ENCODE data around the gene PTGS1. TPM values are rescaled to one million over a fixed set of nuclear protein-coding genes. Genes with fewer than 3 reads are reported as not detected.

Gene PTGS1
- total and polyA plus RNA-seq, 9 of the 15 experiments (the other 6 are each of a cell fraction or from before 2014, with no cell fraction given): 3.4 to 12.9 (median 5.3) TPM

- 0 out of 2 replicates have a peak, but pooled peaks have one; percentile 35 for TF ChIP-seq SMARCA5 (IDR thresholded peaks at IDR 0.05)
- TF ChIP-seq ZNF3 (CRISPR knock-in tag; IDR thresholded peaks at IDR 0.05): no peak
- TF ChIP-seq ZBTB2 (IDR thresholded peaks at IDR 0.05): peak; percentile 40
- peak; percentile 72; the same call in 1 of the 2 replicates for TF ChIP-seq ELF4 (CRISPR knock-in tag; IDR thresholded peaks at IDR 0.05)
- TF ChIP-seq EHMT2 (IDR thresholded peaks at IDR 0.05): 0 out of 2 replicates have a peak, but pooled peaks have one; percentile 31
- no peak for TF ChIP-seq XRCC3 (IDR thresholded peaks at IDR 0.05)
- TF ChIP-seq, protein P1, sequence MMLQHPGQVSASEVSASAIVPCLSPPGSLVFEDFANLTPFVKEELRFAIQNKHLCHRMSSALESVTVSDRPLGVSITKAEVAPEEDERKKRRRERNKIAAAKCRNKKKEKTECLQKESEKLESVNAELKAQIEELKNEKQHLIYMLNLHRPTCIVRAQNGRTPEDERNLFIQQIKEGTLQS (IDR thresholded peaks at IDR 0.05): peak; percentile 40; the same call in 1 of the 2 replicates
- TF ChIP-seq, protein P1 (CRISPR knock-in tag; conservative IDR thresholded peaks at IDR 0.05): no peak
- TF ChIP-seq SUPT5H (IDR thresholded peaks at IDR 0.05): peak; percentile 68
- 0 out of 2 replicates have a peak, but pooled peaks have one; percentile 12 for TF ChIP-seq MBD2 (IDR thresholded peaks at IDR 0.05; ENCODE audit: borderline replicate concordance, low read depth)
Observed at GRCh38 chr9:122331523-122331927, 39.3 kb upstream of the PTGS1 start (continued).

- Histone ChIP-seq H3K4me2 (ENCODE audit: insufficient read depth, low read length) (peak overlapping the region; percentile 73), H3K9me1 (ENCODE audit: control insufficient read depth, insufficient read depth, low read length) (peaks cover 2% of the 10 kb centered on the region), H3K27ac (ENCODE audit: extremely low read depth, low read depth, low read length) (peak overlapping the region; percentile 51; the same call in 2 of the 3 replicates), H3K27me3 (ENCODE audit: control insufficient read depth in 2 of 2, insufficient read depth in 2 of 2, low read length in 2 of 2) (no peaks in the 10 kb centered on the region), H3K9ac (ENCODE audit: insufficient read depth in 1 of 2, low read depth in 2 of 2, low read length in 2 of 2) (peak overlapping the region; percentile 33 to 34; a peak in 2 of 4 replicates), H3K4me3 (no peak overlapping the region; the same call in 1 of the 2 replicates), H3K79me2 (ENCODE audit: control insufficient read depth, insufficient read depth, low read length) (no peaks in the 10 kb centered on the region), H3K4me1 (replicated peaks in 1 of 2; ENCODE audit: control insufficient read depth in 2 of 2, insufficient read depth in 2 of 2, low read length in 2 of 2) (peaks cover 17 to 26% of the 10 kb centered on the region in 2 experiments), H3K9me3 (replicated peaks; ENCODE audit: control insufficient read depth, insufficient read depth, low read depth, low read length) (no peaks in the 10 kb centered on the region), H4K20me1 (replicated peaks; ENCODE audit: control insufficient read depth, insufficient read depth, low read length) (no peaks in the 10 kb centered on the region), H2AFZ (ENCODE audit: low read depth, low read length) (peak overlapping the region; percentile 22; the same call in 1 of the 2 replicates), H3K36me3 (ENCODE audit: control insufficient read depth, insufficient read depth, low read length) (peaks cover 27% of the 10 kb centered on the region; the same call in 2 of the 3 replicates)
- POLR2A ChIA-PET: no interaction called here
- intact Hi-C loops (cut with micrococcal nuclease) (no loop called here), in situ Hi-C loops (cut with MboI) (loop anchor here (25.0 kb wide), 1 partner anchor 645 kb away; no protein-coding TSS in a partner anchor)
- 0% methylated on average over 4 of the region's 6 CpGs for WGBS (ENCODE audit: insufficient coverage, low coverage, missing lambda C conversion rate)
- CTCF ChIA-PET (ENCODE audit: low intra/inter-chr PET ratio): no interaction called here
- BruUV-seq (replicated peaks): no TSS peak
- ATAC-seq (peak; percentile 85), DNase-seq (ENCODE audit: extremely low read depth in 1 of 4, low spot score in 3 of 4) (peak; percentile 75 to 89 (median 82)), FAIRE-seq (no peak)
- TF ChIP-seq, protein P2, sequence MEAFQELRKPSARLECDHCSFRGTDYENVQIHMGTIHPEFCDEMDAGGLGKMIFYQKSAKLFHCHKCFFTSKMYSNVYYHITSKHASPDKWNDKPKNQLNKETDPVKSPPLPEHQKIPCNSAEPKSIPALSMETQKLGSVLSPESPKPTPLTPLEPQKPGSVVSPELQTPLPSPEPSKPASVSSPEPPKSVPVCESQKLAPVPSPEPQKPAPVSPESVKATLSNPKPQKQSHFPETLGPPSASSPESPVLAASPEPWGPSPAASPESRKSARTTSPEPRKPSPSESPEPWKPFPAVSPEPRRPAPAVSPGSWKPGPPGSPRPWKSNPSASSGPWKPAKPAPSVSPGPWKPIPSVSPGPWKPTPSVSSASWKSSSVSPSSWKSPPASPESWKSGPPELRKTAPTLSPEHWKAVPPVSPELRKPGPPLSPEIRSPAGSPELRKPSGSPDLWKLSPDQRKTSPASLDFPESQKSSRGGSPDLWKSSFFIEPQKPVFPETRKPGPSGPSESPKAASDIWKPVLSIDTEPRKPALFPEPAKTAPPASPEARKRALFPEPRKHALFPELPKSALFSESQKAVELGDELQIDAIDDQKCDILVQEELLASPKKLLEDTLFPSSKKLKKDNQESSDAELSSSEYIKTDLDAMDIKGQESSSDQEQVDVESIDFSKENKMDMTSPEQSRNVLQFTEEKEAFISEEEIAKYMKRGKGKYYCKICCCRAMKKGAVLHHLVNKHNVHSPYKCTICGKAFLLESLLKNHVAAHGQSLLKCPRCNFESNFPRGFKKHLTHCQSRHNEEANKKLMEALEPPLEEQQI (IDR thresholded peaks at IDR 0.05): no peak
- peak; percentile 78 for TF ChIP-seq NCOR1 (IDR thresholded peaks at IDR 0.05)
- TF ChIP-seq ZBTB8A (IDR thresholded peaks at IDR 0.05; ENCODE audit: partially characterized antibody): no peak
- peak; percentile 83 for TF ChIP-seq DPF2 (IDR thresholded peaks at IDR 0.05)
- TF ChIP-seq NONO (IDR thresholded peaks at IDR 0.05; ENCODE audit: low read depth in 2 of 2, low read length in 1 of 2): no peak
- TF ChIP-seq ZNF778 (CRISPR knock-in tag; IDR thresholded peaks at IDR 0.05): no peak
- 0 out of 2 replicates have a peak, but pooled peaks have one; percentile 21 for TF ChIP-seq ATF7 (IDR thresholded peaks at IDR 0.05)
Observed at GRCh38 chr9:122332083-122332482, 38.7 kb upstream of the PTGS1 start.
